Nephron progenitor cell (in vitro differentiated cells): Measurements from ENCODE around the gene GRHL3.

ENCODE experiments used
- DNase-seq: peaks from one replicate; pipeline ENCODE4 v3.0.0; 2021
- H3K27ac Mint-ChIP-seq: 2 replicates; pipeline ENCODE4 v1.8.0; 2021; ENCODE audit warnings: mild to moderate bottlenecking, moderate library complexity, mixed read lengths
- H3K27me3 Mint-ChIP-seq: 2 replicates; pipeline ENCODE4 v1.8.0; 2021; ENCODE audit warnings: mild to moderate bottlenecking, low read depth, mixed read lengths; ENCODE audit not compliant: poor library complexity
- H3K36me3 Mint-ChIP-seq: 2 replicates; pipeline ENCODE4 v1.8.0; 2021; ENCODE audit warnings: low read depth, mixed read lengths
- H3K4me1 Mint-ChIP-seq: 2 replicates; pipeline ENCODE4 v1.8.0; 2021; ENCODE audit warnings: mixed read lengths
- H3K4me3 Mint-ChIP-seq: 2 replicates; pipeline ENCODE4 v1.8.0; 2021; ENCODE audit warnings: mild to moderate bottlenecking, moderate library complexity, mixed read lengths
- H3K9me3 Mint-ChIP-seq: 2 replicates; pipeline ENCODE4 v1.8.0; 2021; ENCODE audit warnings: mild to moderate bottlenecking, moderate library complexity, mixed read lengths
- TF ChIP-seq, protein P1 (sequence below): fragments of 200-600 bp; sonication (generic); IDR thresholded peaks from 2 replicates; pipeline ENCODE4 v1.5.0; 2021; ENCODE audit warnings: antibody characterized with exemption

Gene GRHL3

DNA sequence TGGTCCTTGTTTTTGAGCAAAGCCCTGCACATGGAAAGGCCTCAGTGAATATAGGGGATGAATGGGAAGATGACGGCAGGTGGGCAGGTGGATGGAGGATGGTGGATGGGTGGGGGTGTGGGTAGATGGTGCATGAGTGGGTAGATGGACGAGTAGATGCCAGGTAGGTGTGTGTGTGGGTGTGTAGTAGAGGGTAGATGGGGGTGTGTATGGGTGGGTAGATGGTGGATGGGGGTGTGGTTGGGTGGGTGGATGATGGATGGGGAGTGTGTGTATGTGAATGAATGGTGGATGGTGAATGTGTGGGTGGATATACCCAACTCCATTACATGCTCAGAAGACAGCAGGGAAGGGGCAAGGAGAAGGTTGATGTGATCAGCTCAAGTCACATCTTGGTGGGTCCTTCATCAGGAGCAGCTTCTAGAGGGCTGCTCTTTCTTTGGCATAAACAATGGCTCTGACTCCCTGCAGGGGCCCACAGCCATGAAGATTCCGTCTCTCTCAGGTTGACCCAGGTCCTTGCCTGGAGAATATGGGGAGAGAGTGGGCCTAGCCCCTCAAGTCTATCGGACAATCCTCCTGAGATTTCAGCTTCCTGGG, 34.2 kb downstream of the GRHL3 start:
- Mint-ChIP-seq H3K9me3 (no peaks in the 10 kb centered on the region), H3K27ac (no peak overlapping the region), H3K36me3 (peaks cover 9% of the 10 kb centered on the region), H3K4me1 (peaks cover 27% of the 10 kb centered on the region), H3K4me3 (no peak overlapping the region), H3K27me3 (peaks cover 6% of the 10 kb centered on the region)
- DNase-seq = no peak
- TF ChIP-seq, protein P1, sequence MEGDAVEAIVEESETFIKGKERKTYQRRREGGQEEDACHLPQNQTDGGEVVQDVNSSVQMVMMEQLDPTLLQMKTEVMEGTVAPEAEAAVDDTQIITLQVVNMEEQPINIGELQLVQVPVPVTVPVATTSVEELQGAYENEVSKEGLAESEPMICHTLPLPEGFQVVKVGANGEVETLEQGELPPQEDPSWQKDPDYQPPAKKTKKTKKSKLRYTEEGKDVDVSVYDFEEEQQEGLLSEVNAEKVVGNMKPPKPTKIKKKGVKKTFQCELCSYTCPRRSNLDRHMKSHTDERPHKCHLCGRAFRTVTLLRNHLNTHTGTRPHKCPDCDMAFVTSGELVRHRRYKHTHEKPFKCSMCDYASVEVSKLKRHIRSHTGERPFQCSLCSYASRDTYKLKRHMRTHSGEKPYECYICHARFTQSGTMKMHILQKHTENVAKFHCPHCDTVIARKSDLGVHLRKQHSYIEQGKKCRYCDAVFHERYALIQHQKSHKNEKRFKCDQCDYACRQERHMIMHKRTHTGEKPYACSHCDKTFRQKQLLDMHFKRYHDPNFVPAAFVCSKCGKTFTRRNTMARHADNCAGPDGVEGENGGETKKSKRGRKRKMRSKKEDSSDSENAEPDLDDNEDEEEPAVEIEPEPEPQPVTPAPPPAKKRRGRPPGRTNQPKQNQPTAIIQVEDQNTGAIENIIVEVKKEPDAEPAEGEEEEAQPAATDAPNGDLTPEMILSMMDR = no peak

DNA sequence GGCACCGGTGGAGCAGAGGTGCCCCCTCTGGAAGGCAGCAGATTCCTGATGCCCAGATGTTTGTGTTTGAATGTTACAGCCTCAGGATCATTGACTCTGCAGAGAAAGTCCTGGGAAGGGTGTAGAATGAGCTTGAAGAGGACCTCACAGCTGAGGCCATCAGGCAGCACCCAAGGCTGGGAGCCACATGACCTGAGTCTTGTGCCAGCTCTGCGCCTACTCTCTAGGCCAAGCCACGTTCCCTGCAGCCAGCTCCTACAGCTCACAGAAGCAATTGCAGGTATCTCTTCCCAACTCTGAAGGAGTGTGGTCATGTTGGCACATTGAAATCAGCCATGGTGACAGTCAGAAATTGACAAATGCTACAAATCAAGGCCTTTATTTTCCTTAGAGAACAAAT, 36.3 kb downstream of the GRHL3 start:
- Mint-ChIP-seq H3K9me3 (no peaks in the 10 kb centered on the region), H3K27me3 (peaks cover 6% of the 10 kb centered on the region), H3K27ac (no peak overlapping the region), H3K4me3 (no peak overlapping the region), H3K36me3 (peaks cover 11% of the 10 kb centered on the region), H3K4me1 (peaks cover 13% of the 10 kb centered on the region)
- DNase-seq = no peak
- TF ChIP-seq, protein P1 = no peak

DNA sequence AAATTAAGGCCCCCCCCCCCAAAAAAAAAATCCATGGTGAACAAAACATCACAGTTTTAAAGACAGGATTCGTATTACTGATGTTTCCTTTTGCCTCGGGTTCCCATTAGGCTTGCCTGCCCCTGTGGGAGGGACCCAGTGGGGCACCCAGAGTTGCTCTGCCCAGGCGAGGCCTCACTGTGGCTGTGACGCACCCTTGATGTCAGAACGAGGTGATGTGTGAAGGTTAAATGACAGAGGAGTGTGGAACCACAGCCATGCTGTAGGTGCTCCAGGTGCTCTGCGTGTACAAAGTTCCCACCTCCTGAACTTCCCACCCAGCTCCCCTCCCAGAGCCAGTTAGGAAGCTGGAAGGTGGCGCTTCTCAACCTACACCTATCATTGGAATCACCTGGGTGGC, 37.9 kb downstream of the GRHL3 start:
- no peak for DNase-seq
- Mint-ChIP-seq H3K27me3 (no peaks in the 10 kb centered on the region), H3K36me3 (peaks cover 15% of the 10 kb centered on the region), H3K27ac (no peak overlapping the region), H3K4me1 (peaks cover 4% of the 10 kb centered on the region), H3K9me3 (no peaks in the 10 kb centered on the region), H3K4me3 (no peak overlapping the region)
- TF ChIP-seq, protein P1 = no peak

DNA sequence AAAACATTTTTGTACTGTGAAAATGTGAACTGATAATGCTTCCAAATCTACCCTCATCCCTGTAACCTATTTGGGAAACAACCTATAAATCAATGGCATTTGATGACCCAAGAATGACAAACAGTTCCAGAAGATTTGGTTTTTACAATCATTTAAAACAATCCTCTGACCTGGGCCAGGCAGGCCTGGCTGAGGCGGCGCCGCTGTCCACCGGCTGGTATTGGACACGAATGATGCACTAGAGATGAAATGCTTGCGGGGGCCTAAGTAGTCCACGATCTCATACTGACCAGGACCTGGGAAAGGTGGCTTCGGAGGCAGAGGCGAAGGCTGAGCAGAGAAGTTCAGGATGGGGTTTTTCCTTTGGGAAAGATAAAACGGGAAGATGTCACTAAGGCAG, 41.5 kb downstream of the GRHL3 start:
- no peaks in the 10 kb centered on the region for H3K9me3 Mint-ChIP-seq
- no peak overlapping the region for H3K4me3 Mint-ChIP-seq
- H3K27me3 Mint-ChIP-seq = peaks cover 8% of the 10 kb centered on the region
- H3K4me1 Mint-ChIP-seq = peaks cover 25% of the 10 kb centered on the region
- no peak overlapping the region for H3K27ac Mint-ChIP-seq
- DNase-seq = no peak
- TF ChIP-seq, protein P1 = no peak
- peaks cover 15% of the 10 kb centered on the region for H3K36me3 Mint-ChIP-seq

DNA sequence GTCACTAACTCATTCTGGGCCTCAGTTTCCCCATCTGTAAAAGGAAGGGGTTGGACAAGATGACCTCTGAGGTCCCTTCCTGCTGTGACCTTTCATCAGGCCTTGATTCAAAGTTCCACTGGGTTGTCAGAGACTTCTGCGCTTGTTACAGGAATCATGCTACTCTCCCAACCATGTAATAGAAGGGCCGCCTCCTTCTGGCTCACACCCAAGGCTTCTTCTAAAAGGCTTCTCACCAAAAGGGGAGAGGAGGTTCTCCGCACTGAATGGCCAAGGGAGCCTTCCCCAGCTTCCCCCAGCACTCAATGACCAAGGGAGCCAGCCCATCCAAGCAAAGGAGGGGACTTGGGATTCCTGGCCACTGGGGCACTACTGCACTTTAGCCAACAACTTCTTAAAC, 42.7 kb downstream of the GRHL3 start:
- Mint-ChIP-seq H3K36me3 (peaks cover 18% of the 10 kb centered on the region), H3K4me1 (peaks cover 25% of the 10 kb centered on the region), H3K27me3 (peaks cover 11% of the 10 kb centered on the region), H3K4me3 (no peak overlapping the region), H3K9me3 (no peaks in the 10 kb centered on the region), H3K27ac (no peak overlapping the region)
- no peak for DNase-seq
- TF ChIP-seq, protein P1 = no peak

DNA sequence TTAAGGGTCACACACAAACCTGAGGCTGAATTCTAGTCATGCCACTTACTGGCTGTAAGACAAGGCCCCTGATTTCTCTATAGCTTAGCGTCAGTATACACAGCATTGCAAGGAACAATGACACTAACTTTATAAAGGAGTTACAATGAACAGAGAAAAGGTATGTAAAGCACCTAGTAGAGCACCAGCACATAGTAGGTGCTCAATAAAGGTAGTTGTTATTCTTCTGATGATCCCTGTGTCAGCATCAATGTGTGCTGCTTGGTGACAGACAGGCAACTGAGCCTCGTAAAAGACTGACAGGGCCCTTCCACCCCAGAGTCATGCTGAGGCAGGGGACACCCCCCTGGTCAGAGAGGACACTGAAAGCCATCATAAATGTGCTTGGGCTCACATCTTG, 43.2 kb downstream of the GRHL3 start:
- TF ChIP-seq, protein P1 = no peak
- H3K36me3 Mint-ChIP-seq = peaks cover 18% of the 10 kb centered on the region
- H3K9me3 Mint-ChIP-seq = no peaks in the 10 kb centered on the region

More for the DNA sequence above, 43.2 kb downstream of the GRHL3 start:
- DNase-seq = no peak
- H3K4me3 Mint-ChIP-seq = no peak overlapping the region
- peaks cover 25% of the 10 kb centered on the region for H3K4me1 Mint-ChIP-seq
- H3K27ac Mint-ChIP-seq = no peak overlapping the region
- H3K27me3 Mint-ChIP-seq = peaks cover 11% of the 10 kb centered on the region
